T-helper 1 cell (primary cell): ENCODE measurements around the gene C21orf91.

ENCODE experiments used
- DNase-seq, 5 donors: peaks; one replicate each; pipeline ENCODE4 v3.0.0-alpha.2; 2012 to 2020

The C21orf91 gene

GRCh38 chr21:17796503-17796902 is 22.7 kb downstream of the C21orf91 start:
- no peak for DNase-seq

GRCh38 chr21:17796037-17796403 is 23.1 kb downstream of the C21orf91 start:
- no peak for DNase-seq

- peak in 1 of 5 donors; percentile 44 for DNase-seq
Measured at GRCh38 chr21:17795146-17796036, 23.8 kb downstream of the C21orf91 start.

- no peak for DNase-seq
Measured at GRCh38 chr21:17794518-17795145, 24.5 kb downstream of the C21orf91 start.

- DNase-seq: peak in 1 of 5 donors; percentile 61
Measured at GRCh38 chr21:17793246-17794123, 25.7 kb downstream of the C21orf91 start.

- no peak for DNase-seq
Measured at GRCh38 chr21:17789656-17790055, 29.5 kb downstream of the C21orf91 start.

- no peak for DNase-seq
Measured at GRCh38 chr21:17789069-17789468, 30.1 kb downstream of the C21orf91 start.

- no peak for DNase-seq
Measured at GRCh38 chr21:17786851-17787181, 32.3 kb downstream of the C21orf91 start.

- DNase-seq: peak in 1 of 5 donors; percentile 56
Measured at GRCh38 chr21:17786071-17786850, 32.9 kb downstream of the C21orf91 start.

GRCh38 chr21:17785403-17785788 is 33.8 kb downstream of the C21orf91 start:
- no peak for DNase-seq

- peak in 1 of 5 donors; percentile 76 for DNase-seq
Measured at GRCh38 chr21:17784604-17785402, 34.4 kb downstream of the C21orf91 start.

GRCh38 chr21:17784180-17784598 is 35.0 kb downstream of the C21orf91 start:
- DNase-seq: peak in 1 of 5 donors; percentile 71

- DNase-seq: peak in 1 of 5 donors; percentile 79
Measured at GRCh38 chr21:17783481-17784179, 35.5 kb downstream of the C21orf91 start.

- DNase-seq: no peak
Measured at GRCh38 chr21:17783003-17783402, 36.2 kb downstream of the C21orf91 start.

- DNase-seq: peak in 1 of 5 donors; percentile 60
Measured at GRCh38 chr21:17782051-17782450, 37.1 kb downstream of the C21orf91 start.

- DNase-seq: no peak
Measured at GRCh38 chr21:17781524-17781923, 37.6 kb downstream of the C21orf91 start.

- peak in 4 of 5 donors; percentile 45 to 80 (median 49) for DNase-seq
Measured at GRCh38 chr21:17780539-17780938, 38.6 kb downstream of the C21orf91 start.

- DNase-seq: no peak
Measured at GRCh38 chr21:17779980-17780379, 39.2 kb downstream of the C21orf91 start.

- DNase-seq: no peak
Measured at GRCh38 chr21:17779496-17779895, 39.7 kb downstream of the C21orf91 start.

GRCh38 chr21:17777072-17777765 is 41.9 kb downstream of the C21orf91 start:
- DNase-seq: no peak
